Parathyroid adenoma (tissue), 2 donors: Measurements from ENCODE around the gene FGR.

Experiments
- H2AFZ ChIP-seq: fragments of 300-600 bp; sonication (generic); one replicate; pipeline ENCODE4 v1.7.0; 2017; ENCODE audit warnings: antibody characterized with exemption, mild to moderate bottlenecking
- H3K27ac ChIP-seq: fragments of 300-600 bp; sonication (generic); one replicate; pipeline ENCODE4 v1.7.0; 2017
- H3K27me3 ChIP-seq: fragments of 300-600 bp; sonication (generic); one replicate; pipeline ENCODE4 v1.7.0; 2017; ENCODE audit warnings: low read length; ENCODE audit not compliant: control insufficient read depth, insufficient read depth
- H3K36me3 ChIP-seq: fragments of 300-600 bp; sonication (generic); one replicate; pipeline ENCODE4 v1.7.0; 2017; ENCODE audit warnings: low read length; ENCODE audit not compliant: control insufficient read depth, insufficient read depth
- H3K4me1 ChIP-seq: fragments of 300-600 bp; sonication (generic); one replicate; pipeline ENCODE4 v1.7.0; 2017; ENCODE audit warnings: control low read depth
- H3K4me2 ChIP-seq: fragments of 300-600 bp; sonication (generic); one replicate; pipeline ENCODE4 v1.7.0; 2017; ENCODE audit warnings: low read length
- H3K4me3 ChIP-seq: fragments of 300-600 bp; sonication (generic); one replicate; pipeline ENCODE4 v1.7.0; 2017; ENCODE audit warnings: low read depth, low read length
- H3K79me2 ChIP-seq: fragments of 300-600 bp; sonication (generic); one replicate; pipeline ENCODE4 v1.7.0; 2017; ENCODE audit warnings: control low read depth
- H3K9ac ChIP-seq: fragments of 300-600 bp; sonication (generic); one replicate; pipeline ENCODE4 v1.7.0; 2017; ENCODE audit warnings: mild to moderate bottlenecking
- H3K9me3 ChIP-seq: fragments of 300-600 bp; sonication (generic); one replicate; pipeline ENCODE4 v1.7.0; 2017; ENCODE audit warnings: low read length; ENCODE audit not compliant: control insufficient read depth
- CTCF ChIP-seq: fragments of 300-600 bp; sonication (generic); IDR thresholded peaks from one replicate; pipeline ENCODE4 v1.7.0; 2017; ENCODE audit warnings: antibody characterized with exemption, mild to moderate bottlenecking
- donor health status: primary hyperparathyroidism.

FGR gene

DNA sequence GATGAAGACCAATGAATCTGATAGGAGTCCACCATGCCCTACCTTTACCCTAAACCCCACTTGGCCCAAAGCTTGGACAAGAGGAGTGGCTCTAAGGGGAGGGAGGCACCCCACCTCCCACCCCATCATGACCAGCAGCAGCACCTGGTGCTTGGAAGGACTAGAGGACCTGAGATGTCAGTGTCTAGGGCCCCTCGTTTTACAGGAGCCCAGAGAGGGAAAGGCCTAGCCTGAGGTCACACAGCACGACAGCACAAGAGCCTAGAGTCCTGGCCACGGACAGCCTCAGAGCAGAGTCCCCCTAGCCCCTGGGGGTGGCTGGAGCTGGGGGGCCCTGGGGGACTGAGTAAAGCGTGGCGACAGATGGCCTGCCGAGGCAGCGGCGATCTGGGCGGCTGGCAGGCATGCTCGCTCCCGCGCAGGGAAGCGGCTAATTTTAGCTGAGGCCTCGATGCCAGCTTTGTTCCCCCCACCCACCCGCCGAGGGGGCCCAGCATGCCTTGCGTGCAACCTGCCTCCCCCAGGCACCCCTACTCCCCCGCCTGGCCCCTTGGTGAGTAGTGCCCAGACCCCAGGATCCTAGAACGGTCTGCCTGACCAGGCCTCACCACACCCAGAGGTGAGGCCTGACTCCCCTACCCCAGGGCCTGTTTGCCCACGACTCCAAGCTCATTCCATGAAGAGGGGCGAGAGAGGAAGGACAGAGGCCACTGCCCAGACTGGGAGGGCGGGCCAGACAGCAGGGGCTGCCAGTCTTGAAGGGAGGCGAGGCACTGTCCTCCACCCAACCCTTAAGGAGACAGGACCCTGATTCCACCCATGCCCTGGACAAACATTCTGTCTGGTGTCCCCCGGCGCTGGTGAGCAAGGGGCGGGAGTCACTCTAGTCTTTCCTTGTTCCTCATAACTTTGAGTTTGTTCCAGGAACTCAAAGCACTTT is 70.0 kb downstream of the FGR start:
- H3K27me3 ChIP-seq = no peaks in the 10 kb centered on the region

DNA sequence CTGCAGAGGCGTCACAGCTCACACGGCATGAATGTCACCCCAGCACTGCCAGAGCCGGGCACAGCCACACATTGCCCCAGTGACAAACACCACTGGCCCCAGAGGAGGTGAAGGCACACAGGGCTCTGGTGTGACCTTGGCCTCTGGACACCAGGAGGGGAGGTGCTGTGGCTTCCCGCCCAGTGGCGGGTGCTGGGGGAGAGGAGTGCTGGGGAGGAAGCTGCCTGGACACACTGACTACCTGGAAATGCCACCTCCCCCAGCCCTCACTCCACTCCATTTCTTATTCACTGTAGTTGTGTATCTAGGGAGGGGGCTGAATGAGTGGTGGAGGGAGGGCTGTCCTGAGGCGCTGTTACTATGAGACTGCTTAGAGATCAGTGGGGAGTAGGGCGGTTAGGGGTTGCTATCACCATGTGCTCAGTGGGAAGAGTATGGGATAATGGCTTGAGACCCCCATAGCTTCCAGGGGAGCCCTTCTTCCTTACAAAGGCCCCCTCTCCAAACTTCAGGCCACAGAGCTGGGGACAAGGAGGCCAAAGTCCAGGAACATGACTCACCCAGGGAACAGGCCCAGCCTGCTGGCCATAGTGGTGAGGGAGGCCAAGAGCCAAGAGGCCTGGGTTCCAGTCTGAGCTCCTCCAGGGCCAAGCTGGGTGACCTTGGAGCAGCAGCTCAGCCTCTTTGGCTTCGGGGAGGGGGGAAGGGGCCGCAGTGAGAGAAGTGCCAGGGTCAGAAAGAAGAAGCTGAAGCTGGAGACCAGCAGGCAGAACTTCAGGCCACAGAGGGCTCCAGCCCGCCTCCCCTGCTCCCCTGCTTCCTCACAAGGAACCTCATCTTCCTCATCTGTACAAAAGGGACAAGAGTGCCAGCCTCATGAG is 71.2 kb downstream of the FGR start:
- Histone ChIP-seq H2AFZ (no peak overlapping the region), H3K9ac (no peak overlapping the region), H3K9me3 (no peaks in the 10 kb centered on the region), H3K79me2 (peaks cover 20% of the 10 kb centered on the region), H3K4me1 (peaks cover 13% of the 10 kb centered on the region), H3K4me2 (no peak overlapping the region), H3K4me3 (no peak overlapping the region), H3K27ac (no peak overlapping the region), H3K27me3 (no peaks in the 10 kb centered on the region), H3K36me3 (no peaks in the 10 kb centered on the region)
- no peak for TF ChIP-seq CTCF

More for the DNA sequence above, 70.0 kb downstream of the FGR start:
- Histone ChIP-seq H2AFZ (no peak overlapping the region), H3K9me3 (no peaks in the 10 kb centered on the region), H3K36me3 (no peaks in the 10 kb centered on the region), H3K79me2 (peaks cover 20% of the 10 kb centered on the region), H3K4me1 (peaks cover 16% of the 10 kb centered on the region), H3K4me3 (no peak overlapping the region), H3K9ac (no peak overlapping the region), H3K4me2 (no peak overlapping the region), H3K27ac (no peak overlapping the region)
- no peak for TF ChIP-seq CTCF

- no peak for TF ChIP-seq CTCF
- H3K4me1 ChIP-seq = peaks cover 13% of the 10 kb centered on the region
- H3K27ac ChIP-seq = no peak overlapping the region
- H3K4me2 ChIP-seq = no peak overlapping the region
- peaks cover 20% of the 10 kb centered on the region for H3K79me2 ChIP-seq
- H3K27me3 ChIP-seq = no peaks in the 10 kb centered on the region
- no peak overlapping the region for H3K4me3 ChIP-seq
- no peaks in the 10 kb centered on the region for H3K36me3 ChIP-seq
- no peak overlapping the region for H2AFZ ChIP-seq
- H3K9me3 ChIP-seq = no peaks in the 10 kb centered on the region
- no peak overlapping the region for H3K9ac ChIP-seq
Measured at GRCh38 chr1:27563341-27563590, 71.7 kb downstream of the FGR start.

GRCh38 chr1:27562534-27563340 is 72.2 kb downstream of the FGR start:
- Histone ChIP-seq H3K9ac (no peak overlapping the region), H3K4me1 (peaks cover 8% of the 10 kb centered on the region), H3K4me3 (no peak overlapping the region), H3K79me2 (peaks cover 20% of the 10 kb centered on the region), H3K4me2 (no peak overlapping the region), H3K9me3 (no peaks in the 10 kb centered on the region), H2AFZ (no peak overlapping the region), H3K27ac (no peak overlapping the region), H3K27me3 (no peaks in the 10 kb centered on the region), H3K36me3 (no peaks in the 10 kb centered on the region)
- no peak for TF ChIP-seq CTCF
